ENCODE data around the gene SETD4. TPM values are rescaled to one million over a fixed set of nuclear protein-coding genes. Genes with fewer than 3 reads are reported as not detected.

The SETD4 gene
- total and polyA plus RNA-seq, 2 of the 13 experiments (the other 11 are each of a cell fraction or from before 2014, with no cell fraction given): 7.1 to 14.4 TPM

DNA sequence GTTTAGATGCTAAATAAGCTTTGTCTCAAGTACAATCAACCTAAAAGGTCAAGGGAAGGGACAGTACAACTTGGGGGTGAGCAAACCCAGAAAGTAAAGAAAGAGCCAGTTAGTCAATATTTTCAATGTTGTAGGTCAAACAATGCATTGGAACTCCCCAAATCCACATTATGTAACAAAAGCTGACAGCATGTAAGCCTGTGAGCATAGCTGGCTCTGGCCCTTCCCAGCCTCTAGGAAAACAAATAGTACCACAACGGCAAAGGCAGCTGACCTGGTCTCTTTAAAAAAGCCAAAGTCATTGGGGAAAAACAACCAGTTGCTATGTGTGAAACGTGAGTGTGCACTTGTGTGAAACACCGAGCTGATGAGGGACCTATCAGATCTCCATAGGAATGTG is 12.9 kb upstream of the SETD4 start (continued):
- TF ChIP-seq PRPF4 (IDR thresholded peaks at IDR 0.05; ENCODE audit: low read depth, low read length, poor library complexity, severe bottlenecking): no peak
- TF ChIP-seq MLLT10 (CRISPR knock-in tag; IDR thresholded peaks at IDR 0.05): no peak
- peak; percentile 68 for TF ChIP-seq SKI (IDR thresholded peaks at IDR 0.05; ENCODE audit: partially characterized antibody)
- TF ChIP-seq, protein P1, sequence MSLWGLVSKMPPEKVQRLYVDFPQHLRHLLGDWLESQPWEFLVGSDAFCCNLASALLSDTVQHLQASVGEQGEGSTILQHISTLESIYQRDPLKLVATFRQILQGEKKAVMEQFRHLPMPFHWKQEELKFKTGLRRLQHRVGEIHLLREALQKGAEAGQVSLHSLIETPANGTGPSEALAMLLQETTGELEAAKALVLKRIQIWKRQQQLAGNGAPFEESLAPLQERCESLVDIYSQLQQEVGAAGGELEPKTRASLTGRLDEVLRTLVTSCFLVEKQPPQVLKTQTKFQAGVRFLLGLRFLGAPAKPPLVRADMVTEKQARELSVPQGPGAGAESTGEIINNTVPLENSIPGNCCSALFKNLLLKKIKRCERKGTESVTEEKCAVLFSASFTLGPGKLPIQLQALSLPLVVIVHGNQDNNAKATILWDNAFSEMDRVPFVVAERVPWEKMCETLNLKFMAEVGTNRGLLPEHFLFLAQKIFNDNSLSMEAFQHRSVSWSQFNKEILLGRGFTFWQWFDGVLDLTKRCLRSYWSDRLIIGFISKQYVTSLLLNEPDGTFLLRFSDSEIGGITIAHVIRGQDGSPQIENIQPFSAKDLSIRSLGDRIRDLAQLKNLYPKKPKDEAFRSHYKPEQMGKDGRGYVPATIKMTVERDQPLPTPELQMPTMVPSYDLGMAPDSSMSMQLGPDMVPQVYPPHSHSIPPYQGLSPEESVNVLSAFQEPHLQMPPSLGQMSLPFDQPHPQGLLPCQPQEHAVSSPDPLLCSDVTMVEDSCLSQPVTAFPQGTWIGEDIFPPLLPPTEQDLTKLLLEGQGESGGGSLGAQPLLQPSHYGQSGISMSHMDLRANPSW (CRISPR knock-in tag; IDR thresholded peaks at IDR 0.05; ENCODE audit: borderline replicate concordance): no peak
- no peak for TF ChIP-seq LCORL (IDR thresholded peaks at IDR 0.05)
- peak; percentile 96 for TF ChIP-seq LCORL (CRISPR knock-in tag; IDR thresholded peaks at IDR 0.05)
- TF ChIP-seq FOXP1 (IDR thresholded peaks at IDR 0.05): no peak
- peak; percentile 89 for TF ChIP-seq FOXP1 (CRISPR knock-in tag; IDR thresholded peaks at IDR 0.05)
- TF ChIP-seq ZNF766 (CRISPR knock-in tag; IDR thresholded peaks at IDR 0.05; ENCODE audit: borderline replicate concordance): no peak
- TF ChIP-seq ELF3 (CRISPR knock-in tag; IDR thresholded peaks at IDR 0.05): 0 out of 2 replicates have a peak, but pooled peaks have one; percentile 12
- TF ChIP-seq ZKSCAN5 (CRISPR knock-in tag; IDR thresholded peaks at IDR 0.05): no peak
- 0 out of 2 replicates have a peak, but pooled peaks have one; percentile 51 for TF ChIP-seq MEIS2 (CRISPR knock-in tag; IDR thresholded peaks at IDR 0.05)
- TF ChIP-seq, protein P2, sequence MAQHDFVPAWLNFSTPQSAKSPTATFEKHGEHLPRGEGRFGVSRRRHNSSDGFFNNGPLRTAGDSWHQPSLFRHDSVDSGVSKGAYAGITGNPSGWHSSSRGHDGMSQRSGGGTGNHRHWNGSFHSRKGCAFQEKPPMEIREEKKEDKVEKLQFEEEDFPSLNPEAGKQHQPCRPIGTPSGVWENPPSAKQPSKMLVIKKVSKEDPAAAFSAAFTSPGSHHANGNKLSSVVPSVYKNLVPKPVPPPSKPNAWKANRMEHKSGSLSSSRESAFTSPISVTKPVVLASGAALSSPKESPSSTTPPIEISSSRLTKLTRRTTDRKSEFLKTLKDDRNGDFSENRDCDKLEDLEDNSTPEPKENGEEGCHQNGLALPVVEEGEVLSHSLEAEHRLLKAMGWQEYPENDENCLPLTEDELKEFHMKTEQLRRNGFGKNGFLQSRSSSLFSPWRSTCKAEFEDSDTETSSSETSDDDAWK (CRISPR knock-in tag; IDR thresholded peaks at IDR 0.05): no peak
- TF ChIP-seq HOXA3 (CRISPR knock-in tag; IDR thresholded peaks at IDR 0.05): peak; percentile 17; the same call in 1 of the 2 replicates
- TF ChIP-seq ZFP36L2 (CRISPR knock-in tag; IDR thresholded peaks at IDR 0.05): no peak
- peak; percentile 53; the same call in 1 of the 2 replicates for TF ChIP-seq THAP11 (CRISPR knock-in tag; IDR thresholded peaks at IDR 0.05)
- TF ChIP-seq ZNF543 (CRISPR knock-in tag; IDR thresholded peaks at IDR 0.05): no peak
- TF ChIP-seq XRCC5 (optimal IDR thresholded peaks at IDR 0.05; ENCODE audit: low read length): no peak
- no peak for TF ChIP-seq ZNF224 (CRISPR knock-in tag; IDR thresholded peaks at IDR 0.05)
- no peak for TF ChIP-seq ZC3H13 (CRISPR knock-in tag; IDR thresholded peaks at IDR 0.05)
- no peak for TF ChIP-seq RELA (CRISPR knock-in tag; IDR thresholded peaks at IDR 0.05)
- peak; percentile 60; the same call in 1 of the 2 replicates for TF ChIP-seq NR2F2 (IDR thresholded peaks at IDR 0.05; ENCODE audit: borderline replicate concordance, low read depth)
- no peak for TF ChIP-seq ZSCAN5A (CRISPR knock-in tag; IDR thresholded peaks at IDR 0.05; ENCODE audit: borderline replicate concordance)

Measured in HepG2 (cell line).